Activated CD4-positive, CD25-positive, alpha-beta regulatory T cell treated with anti-CD3 and anti-CD28 coated beads, Interleukin-2, amount 50 U/mL, for 72 hours (primary cell): Measurements from ENCODE around the gene MBOAT2.
"Not testable (repeated sequence)": the region's sequence is repeated elsewhere in the genome, so short reads cannot be mapped to it uniquely, and the experiment has no call there.

ENCODE experiments used
- DNase-seq: peaks from one replicate; pipeline ENCODE4 v3.0.0; 2021

The MBOAT2 gene

GRCh38 chr2:9003616-9004337 is at the start of gene MBOAT2:
Gene MBOAT2 (minus strand): TSS chr2:9003684. CDS start chr2:9003614, 70 bp downstream.
- peak; percentile 76 for DNase-seq

GRCh38 chr2:9052821-9053533 is 49.5 kb upstream of the MBOAT2 start:
- DNase-seq = no peak

- DNase-seq = not testable (repeated sequence)
These were observed 48.0 kb upstream of the MBOAT2 start for GRCh38 chr2:9051451-9051850.

GRCh38 chr2:9050122-9050809 is 46.8 kb upstream of the MBOAT2 start:
- DNase-seq = no peak

- no peak for DNase-seq
These were observed 42.1 kb upstream of the MBOAT2 start for GRCh38 chr2:9045595-9045994.

- not testable (repeated sequence) for DNase-seq
These were observed 40.0 kb upstream of the MBOAT2 start for GRCh38 chr2:9043491-9043890.

- DNase-seq = no peak
These were observed 33.7 kb upstream of the MBOAT2 start for GRCh38 chr2:9037166-9037565.

- DNase-seq = no peak
These were observed 30.1 kb upstream of the MBOAT2 start for GRCh38 chr2:9033385-9034168.

- no peak for DNase-seq
These were observed 29.2 kb upstream of the MBOAT2 start for GRCh38 chr2:9032536-9033255.

GRCh38 chr2:9032121-9032520 is 28.6 kb upstream of the MBOAT2 start:
- no peak for DNase-seq

GRCh38 chr2:9031246-9031645 is 27.8 kb upstream of the MBOAT2 start:
- no peak for DNase-seq

- no peak for DNase-seq
These were observed 27.4 kb upstream of the MBOAT2 start for GRCh38 chr2:9030841-9031240.

GRCh38 chr2:9030190-9030589 is 26.7 kb upstream of the MBOAT2 start:
- no peak for DNase-seq

GRCh38 chr2:9029721-9030120 is 26.2 kb upstream of the MBOAT2 start:
- DNase-seq = no peak

GRCh38 chr2:9027884-9028283 is 24.4 kb upstream of the MBOAT2 start:
- DNase-seq = no peak

GRCh38 chr2:9025746-9026145 is 22.3 kb upstream of the MBOAT2 start:
- no peak for DNase-seq

GRCh38 chr2:9024575-9024974 is 21.1 kb upstream of the MBOAT2 start:
- DNase-seq = no peak

- no peak for DNase-seq
These were observed 18.2 kb upstream of the MBOAT2 start for GRCh38 chr2:9021563-9022211.

- DNase-seq = no peak
These were observed 16.8 kb upstream of the MBOAT2 start for GRCh38 chr2:9020267-9020666.

GRCh38 chr2:9018534-9018933 is 15.1 kb upstream of the MBOAT2 start:
- DNase-seq = no peak

GRCh38 chr2:9018109-9018508 is 14.6 kb upstream of the MBOAT2 start:
- DNase-seq = no peak

GRCh38 chr2:9017411-9017810 is 13.9 kb upstream of the MBOAT2 start:
- no peak for DNase-seq
